Right lung (tissue), 5 donors: ENCODE measurements around the gene KCNQ1OT1. TPM values are rescaled to one million over a fixed set of nuclear protein-coding genes. Genes with fewer than 3 reads are reported as not detected.

Experiments
- DNase-seq, 2 donors: peaks; one replicate each; pipeline ENCODE4 v3.0.0-alpha.2; 2013
- polyA plus RNA-seq, 5 donors: library from polyadenylated mRNA; unstranded; fragments of 120-200 nt; gene quantifications; one replicate each; pipeline versions ENCODE4 v1.2.1 to v1.2.3, GENCODE V29; 2013; ENCODE audit warnings: inconsistent platforms in 1 of 5, low replicate concordance in 1 of 5; ENCODE audit not compliant: insufficient read length in 5 of 5, insufficient read depth in 1 of 5

KCNQ1OT1 gene
- polyA plus RNA-seq, 5 donors, result 1.3 to 3.1 (median 2.5) TPM

DNA sequence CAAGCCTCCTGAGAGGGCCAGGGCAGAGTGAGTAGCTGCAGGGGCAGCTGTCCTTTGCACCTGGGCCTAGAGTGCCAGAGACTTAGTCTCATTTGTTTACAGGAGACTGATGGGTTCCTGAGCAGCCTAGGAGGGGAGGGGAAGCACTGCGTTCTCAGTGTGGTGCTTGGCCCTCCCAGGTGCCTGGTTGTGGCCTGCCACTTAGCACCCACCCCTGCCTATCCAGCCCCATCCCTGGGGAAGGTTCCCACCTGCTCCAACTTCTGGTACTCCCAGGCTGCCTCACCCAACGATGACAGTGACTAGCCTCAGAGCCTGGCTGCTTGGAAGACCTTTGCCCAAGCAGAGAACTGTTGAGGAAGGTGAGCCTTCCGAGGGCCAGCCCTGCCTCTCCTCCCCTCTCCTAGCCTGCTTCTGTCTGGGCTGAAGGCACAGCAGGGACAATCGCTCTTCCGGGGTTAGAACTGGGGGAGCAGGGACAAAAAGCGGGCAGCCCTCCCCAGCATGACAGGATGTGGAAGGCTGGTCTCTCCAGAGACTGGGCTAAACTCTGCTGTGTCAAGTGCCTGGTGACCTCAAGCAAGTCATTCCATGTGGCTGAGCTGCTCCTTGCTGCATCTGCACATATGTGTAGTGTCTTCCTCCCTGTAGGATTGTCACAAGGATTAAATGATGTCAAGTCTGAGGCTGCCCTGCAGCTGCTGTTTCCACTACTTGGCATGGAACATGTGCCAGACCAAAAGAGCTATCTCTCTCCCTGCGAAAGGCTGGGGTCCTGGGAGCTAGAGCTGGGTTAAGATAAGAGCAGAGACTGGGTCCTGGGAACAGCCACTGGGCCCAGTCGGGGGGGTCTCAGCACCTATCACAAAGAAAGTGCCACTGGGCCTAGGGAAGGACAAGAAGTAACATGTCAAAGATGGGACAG, 9.9 kb downstream of the KCNQ1OT1 start:
- DNase-seq, result no peak

GRCh38 chr11:2688381-2689231, 11.2 kb downstream of the KCNQ1OT1 start:
- no peak for DNase-seq

GRCh38 chr11:2687782-2688191, 12.0 kb downstream of the KCNQ1OT1 start:
- DNase-seq, result no peak

GRCh38 chr11:2687223-2687530, 12.6 kb downstream of the KCNQ1OT1 start:
- no peak for DNase-seq

- DNase-seq, result no peak
These were observed 13.2 kb downstream of the KCNQ1OT1 start for GRCh38 chr11:2686360-2687222.

DNA sequence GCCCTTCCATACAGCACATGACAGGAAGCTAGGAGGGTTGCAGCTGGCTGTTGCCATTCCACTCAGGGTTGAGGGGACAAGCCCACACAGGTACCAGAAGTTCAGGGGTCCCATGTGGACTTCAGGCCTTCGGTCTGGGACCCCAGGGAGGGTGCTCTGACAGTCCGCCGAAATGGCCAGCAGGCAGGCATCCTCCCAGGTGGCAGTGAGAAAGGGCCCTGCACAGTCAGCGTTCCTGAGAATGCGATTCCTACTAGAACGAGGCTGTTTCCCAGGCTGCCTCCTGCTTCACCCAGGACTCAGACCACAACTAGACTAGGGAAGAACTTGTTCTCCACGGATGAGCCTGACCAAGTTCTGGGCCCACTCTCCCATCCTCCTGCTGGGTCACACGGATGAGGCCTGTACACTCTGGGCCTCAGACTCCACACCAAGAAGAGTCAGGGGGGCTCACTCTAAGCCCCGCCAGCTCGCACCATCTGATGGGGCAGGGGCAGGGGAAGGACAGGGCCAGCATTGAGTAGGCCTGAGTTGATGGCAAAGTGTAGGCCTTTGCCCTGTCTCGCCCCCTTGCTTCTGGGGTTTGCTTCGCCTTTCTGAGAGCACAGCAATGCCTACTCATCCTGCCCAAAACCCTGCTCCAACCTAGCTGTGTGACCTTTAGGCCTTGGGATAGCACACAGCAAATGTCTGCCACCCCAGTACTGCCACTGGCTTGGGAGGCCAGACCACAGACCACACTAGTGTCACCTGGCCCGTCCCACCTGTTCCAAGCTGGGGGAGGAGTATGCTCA, 14.0 kb downstream of the KCNQ1OT1 start:
- DNase-seq, result no peak

DNA sequence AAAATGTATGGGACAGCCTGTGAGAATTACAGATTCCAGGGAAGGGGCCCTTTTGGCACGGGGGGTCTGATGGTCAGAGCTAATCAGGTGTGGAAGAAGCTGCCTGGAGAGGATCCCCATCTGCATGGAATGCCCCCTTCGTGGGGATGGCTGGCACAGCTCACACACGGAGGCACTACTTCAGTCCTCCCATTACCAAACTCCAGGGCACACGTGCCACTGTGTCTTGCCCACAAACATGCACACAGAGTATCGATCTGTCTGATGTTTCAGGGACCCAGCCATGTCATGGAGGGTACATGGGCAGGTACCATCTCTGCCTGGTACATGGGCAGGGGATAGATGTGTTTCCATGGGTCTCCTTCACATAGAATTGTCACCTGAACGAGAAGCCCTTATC, 14.7 kb downstream of the KCNQ1OT1 start:
- no peak for DNase-seq

DNA sequence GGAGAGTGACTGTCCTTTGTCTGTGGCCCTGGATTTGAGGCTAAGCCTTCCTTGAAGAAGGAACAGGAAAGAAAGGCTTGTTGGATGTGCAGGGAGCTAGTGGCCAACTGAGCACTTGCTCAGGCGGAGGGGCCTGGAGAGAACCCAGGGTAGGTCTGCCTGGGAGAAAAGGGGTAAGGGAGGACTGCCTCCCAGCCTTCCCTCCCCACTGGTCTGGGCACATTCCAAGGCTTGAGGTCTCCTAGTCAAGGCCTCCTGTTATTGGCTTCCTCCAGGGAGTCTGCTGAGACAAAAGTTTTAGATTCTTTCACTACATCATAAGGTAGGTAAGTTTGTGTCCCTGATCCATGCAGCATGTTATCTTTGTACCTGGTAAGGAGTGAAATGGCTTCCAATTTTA, 15.2 kb downstream of the KCNQ1OT1 start:
- no peak for DNase-seq

GRCh38 chr11:2683806-2684205, 16.0 kb downstream of the KCNQ1OT1 start:
- DNase-seq, result no peak

- no peak for DNase-seq
These were observed 18.2 kb downstream of the KCNQ1OT1 start for GRCh38 chr11:2681408-2682145.

DNA sequence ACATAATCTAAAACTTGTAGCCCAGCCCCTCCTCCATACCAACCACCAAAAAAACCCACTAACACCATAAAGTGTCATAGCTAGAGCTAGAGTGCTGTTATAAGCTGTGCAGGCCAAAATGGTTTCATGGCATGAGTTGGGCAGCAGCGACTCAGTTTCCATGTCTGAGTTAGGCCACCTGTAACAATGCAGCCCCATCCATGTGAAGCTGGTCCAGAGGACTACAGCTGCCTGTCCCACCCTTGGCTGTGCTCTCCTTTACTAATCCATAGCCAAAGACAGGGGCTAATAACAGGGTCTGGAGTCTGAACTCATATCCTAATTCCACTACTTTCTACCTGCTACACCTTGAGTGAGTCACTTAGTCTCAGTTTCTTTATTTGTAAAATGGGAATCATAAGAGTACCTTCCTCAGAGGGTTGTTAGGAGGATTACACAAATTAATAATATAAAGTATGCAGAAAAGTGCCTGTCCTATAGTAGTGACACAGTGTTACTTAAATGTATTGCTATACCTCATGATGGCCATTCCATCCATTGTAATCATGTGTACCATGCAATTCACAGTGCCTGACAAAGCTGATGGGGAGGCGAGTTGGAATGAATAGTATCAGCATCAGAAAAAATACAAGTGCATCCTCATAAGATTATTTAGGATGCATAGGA, 20.6 kb downstream of the KCNQ1OT1 start:
- DNase-seq, result no peak

DNA sequence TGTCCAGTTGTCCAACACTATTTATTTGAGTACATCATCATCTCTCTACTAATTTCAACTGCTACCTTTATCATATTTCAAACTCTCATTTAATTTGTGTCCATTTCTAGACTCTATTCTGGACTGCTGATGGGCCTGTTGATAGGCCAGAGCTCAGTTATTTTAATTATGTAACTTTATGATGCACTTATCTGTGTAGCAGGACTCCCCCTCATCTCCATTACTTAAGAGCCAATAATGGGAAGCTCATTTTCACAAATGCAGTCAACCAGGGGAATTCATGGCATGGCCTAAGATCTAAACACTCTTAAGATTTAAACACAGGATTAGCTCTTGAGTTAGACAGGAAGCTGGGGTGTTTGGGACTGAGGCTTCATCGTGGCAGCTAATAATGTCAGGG, 21.4 kb downstream of the KCNQ1OT1 start:
- no peak for DNase-seq

- DNase-seq, result no peak
These were observed 22.7 kb downstream of the KCNQ1OT1 start for GRCh38 chr11:2677127-2677526.

DNA sequence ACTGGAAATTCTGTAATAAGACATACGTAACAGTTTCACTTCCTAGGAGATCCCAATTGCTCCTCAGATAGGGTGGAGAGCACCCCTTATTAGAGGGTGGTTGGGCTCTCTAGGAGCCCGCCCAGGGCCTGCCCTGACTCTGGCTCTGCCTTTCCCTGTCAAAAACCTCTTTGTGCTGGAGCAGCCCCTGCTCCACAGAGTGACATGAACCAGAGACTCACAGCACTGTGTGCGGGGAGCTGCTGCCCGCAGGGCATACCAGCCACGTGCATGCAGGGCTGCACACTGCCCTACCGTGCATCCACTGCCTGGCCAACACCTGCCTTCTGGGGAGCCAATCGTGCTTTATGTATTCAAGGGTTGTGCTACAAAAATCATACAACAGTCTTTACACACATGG, 24.3 kb downstream of the KCNQ1OT1 start:
- DNase-seq, result no peak

DNA sequence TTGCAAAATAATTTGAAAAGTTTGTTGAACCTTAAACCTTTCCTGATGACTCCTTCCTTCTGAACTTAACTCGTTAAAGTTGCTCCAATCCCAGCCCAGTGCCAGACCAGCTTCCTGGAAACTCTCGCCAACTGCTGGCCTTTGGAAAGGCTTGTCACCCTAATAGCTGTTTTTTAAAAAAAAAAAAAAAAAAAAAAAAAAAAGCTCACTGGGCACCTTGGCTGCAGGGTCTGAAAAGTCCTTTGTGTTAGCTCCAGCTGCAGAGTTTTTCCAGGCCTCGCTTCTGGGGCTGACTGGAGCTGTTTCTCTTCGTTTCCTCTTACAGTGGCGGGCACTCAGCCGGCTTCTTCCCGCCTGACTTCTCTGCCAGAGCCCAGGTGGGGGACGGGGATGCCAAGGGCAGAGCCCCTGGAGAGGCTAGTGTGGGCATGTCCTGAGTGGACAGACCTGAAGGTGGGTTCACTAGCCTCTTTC, 25.1 kb downstream of the KCNQ1OT1 start:
- DNase-seq, result no peak

DNA sequence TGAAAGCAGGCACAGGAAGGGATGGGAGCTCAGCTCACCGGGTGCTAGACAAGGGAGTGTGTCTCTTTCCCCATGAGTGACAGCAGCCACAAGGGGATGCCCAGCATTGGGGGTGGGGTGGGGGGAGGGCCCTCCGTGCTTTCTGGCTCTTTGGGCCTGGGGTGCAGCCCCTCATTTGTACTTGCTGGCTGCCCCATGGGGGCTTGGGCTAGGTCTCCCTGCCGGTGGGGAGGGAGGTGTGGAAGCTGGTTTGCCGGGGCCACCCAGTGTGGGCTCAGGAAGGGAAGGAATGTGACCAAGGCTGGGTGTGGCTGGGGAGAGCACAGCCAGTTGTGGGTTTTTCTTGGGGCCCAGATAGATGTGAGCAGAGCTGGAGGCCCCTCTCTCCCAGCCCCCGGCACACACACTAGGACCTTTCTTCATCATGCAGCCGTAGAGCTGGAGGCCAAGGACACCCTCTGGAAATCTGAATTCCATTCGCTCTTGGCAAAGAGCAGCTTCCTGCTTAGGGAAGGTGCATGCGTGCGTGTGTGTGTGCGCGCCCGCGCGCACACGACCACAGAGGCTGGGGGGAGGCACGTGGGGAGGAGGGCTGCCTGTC, 25.8 kb downstream of the KCNQ1OT1 start:
- no peak for DNase-seq

DNA sequence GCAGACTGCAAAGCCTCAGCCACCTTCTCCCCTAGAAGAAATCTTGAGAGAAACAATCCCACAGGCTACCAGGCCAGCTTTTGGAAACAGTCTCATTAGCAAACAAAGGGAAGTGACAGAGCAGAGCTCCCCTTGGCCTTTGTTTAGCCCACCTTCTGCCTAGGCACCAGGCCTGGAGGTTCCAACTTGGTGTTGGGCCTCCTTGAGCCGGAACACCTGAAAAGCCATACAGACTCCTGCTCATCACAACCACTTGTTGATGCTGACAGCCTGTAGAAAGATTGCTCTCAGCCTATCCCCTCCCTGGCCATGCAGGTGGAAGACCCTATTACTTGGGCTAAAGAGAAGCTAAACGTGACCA, 26.6 kb downstream of the KCNQ1OT1 start:
- DNase-seq, result no peak

DNA sequence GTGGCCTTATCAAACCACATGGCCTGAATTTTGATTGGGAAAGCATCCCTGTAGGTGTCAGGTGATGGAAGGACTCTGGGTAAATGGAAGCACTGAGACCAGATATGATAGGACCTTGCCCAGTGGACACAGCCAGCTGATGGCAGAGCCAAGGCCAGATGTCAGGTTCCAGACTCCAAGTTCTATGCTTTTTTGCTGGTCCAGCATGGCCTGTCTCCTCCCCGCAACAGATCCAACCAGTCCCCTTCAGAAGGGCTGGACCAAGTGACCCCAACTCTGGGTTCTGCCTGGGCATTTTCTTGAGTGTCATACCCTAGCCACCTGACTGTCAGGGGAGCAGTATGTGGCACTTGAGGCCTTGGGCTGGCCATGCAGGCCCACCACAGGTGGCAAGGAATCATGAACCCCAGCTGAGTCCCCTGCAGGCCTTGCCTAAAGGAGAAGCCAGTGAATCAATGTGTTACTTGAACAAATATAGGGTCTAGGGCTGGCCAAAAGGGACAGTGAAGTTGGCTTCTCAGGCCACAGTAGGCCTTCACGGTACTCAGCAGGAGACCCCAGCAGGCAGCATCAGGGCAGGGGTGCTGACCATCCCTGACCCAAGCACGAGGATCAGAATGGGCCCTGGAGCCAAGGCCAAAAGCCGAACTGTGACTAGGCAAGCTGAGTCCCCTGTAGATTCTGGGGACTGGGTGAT, 27.1 kb downstream of the KCNQ1OT1 start:
- no peak for DNase-seq

- no peak for DNase-seq
These were observed 28.0 kb downstream of the KCNQ1OT1 start for GRCh38 chr11:2671748-2672147.
